ENCODE measurements around the gene OTP. TPM values are rescaled to one million over a fixed set of nuclear protein-coding genes. Genes with fewer than 3 reads are reported as not detected.

OTP gene
- total and polyA plus RNA-seq, 4 donors, result not detected

DNA sequence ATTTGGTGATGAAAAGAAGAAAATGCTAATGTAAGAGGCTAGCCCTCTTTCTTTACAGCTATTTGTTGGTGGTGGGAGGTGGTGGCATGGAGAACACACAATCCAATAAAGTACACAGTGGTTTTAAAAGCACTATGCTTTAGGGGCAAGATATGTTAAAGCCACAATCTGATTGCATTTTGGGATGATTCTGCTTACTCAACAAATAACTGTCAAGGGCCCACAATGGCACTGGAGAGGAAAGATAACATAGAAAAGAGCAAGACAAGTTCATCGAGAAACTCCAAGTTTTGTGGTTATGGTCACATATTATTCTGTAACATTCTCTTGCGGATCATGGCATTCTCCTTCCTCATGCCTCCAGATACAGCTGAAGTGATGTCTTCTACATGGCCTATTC lies 38.8 kb downstream of the OTP start:
- H3K9me3 ChIP-seq (ENCODE audit: control insufficient read depth in 4 of 4, low read length in 3 of 4), result no peaks in the 10 kb centered on the region
- TF ChIP-seq FOXA2 (IDR thresholded peaks at IDR 0.05) (no peak), NR2F2 (IDR thresholded peaks at IDR 0.05) (no peak), FOXA1 (IDR thresholded peaks at IDR 0.05) (no peak), YY1 (IDR thresholded peaks at IDR 0.05) (no peak)
- TF ChIP-seq, protein P1, sequence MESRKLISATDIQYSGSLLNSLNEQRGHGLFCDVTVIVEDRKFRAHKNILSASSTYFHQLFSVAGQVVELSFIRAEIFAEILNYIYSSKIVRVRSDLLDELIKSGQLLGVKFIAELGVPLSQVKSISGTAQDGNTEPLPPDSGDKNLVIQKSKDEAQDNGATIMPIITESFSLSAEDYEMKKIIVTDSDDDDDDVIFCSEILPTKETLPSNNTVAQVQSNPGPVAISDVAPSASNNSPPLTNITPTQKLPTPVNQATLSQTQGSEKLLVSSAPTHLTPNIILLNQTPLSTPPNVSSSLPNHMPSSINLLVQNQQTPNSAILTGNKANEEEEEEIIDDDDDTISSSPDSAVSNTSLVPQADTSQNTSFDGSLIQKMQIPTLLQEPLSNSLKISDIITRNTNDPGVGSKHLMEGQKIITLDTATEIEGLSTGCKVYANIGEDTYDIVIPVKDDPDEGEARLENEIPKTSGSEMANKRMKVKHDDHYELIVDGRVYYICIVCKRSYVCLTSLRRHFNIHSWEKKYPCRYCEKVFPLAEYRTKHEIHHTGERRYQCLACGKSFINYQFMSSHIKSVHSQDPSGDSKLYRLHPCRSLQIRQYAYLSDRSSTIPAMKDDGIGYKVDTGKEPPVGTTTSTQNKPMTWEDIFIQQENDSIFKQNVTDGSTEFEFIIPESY (IDR thresholded peaks at IDR 0.05), result no peak
- TF ChIP-seq, protein P2, sequence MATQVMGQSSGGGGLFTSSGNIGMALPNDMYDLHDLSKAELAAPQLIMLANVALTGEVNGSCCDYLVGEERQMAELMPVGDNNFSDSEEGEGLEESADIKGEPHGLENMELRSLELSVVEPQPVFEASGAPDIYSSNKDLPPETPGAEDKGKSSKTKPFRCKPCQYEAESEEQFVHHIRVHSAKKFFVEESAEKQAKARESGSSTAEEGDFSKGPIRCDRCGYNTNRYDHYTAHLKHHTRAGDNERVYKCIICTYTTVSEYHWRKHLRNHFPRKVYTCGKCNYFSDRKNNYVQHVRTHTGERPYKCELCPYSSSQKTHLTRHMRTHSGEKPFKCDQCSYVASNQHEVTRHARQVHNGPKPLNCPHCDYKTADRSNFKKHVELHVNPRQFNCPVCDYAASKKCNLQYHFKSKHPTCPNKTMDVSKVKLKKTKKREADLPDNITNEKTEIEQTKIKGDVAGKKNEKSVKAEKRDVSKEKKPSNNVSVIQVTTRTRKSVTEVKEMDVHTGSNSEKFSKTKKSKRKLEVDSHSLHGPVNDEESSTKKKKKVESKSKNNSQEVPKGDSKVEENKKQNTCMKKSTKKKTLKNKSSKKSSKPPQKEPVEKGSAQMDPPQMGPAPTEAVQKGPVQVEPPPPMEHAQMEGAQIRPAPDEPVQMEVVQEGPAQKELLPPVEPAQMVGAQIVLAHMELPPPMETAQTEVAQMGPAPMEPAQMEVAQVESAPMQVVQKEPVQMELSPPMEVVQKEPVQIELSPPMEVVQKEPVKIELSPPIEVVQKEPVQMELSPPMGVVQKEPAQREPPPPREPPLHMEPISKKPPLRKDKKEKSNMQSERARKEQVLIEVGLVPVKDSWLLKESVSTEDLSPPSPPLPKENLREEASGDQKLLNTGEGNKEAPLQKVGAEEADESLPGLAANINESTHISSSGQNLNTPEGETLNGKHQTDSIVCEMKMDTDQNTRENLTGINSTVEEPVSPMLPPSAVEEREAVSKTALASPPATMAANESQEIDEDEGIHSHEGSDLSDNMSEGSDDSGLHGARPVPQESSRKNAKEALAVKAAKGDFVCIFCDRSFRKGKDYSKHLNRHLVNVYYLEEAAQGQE (IDR thresholded peaks at IDR 0.05), result no peak
- TF ChIP-seq, protein P3, sequence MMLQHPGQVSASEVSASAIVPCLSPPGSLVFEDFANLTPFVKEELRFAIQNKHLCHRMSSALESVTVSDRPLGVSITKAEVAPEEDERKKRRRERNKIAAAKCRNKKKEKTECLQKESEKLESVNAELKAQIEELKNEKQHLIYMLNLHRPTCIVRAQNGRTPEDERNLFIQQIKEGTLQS (IDR thresholded peaks at IDR 0.05), result no peak
- H3K4me1 ChIP-seq (ENCODE audit: control insufficient read depth in 4 of 4, insufficient read depth in 4 of 4, low read length in 3 of 4), result no peaks in the 10 kb centered on the region
- WGBS, result 97% methylated on average over 2 of the region's 2 CpGs
- H3K27me3 ChIP-seq (ENCODE audit: control insufficient read depth in 4 of 4, insufficient read depth in 4 of 4, low read length in 3 of 4), result no peaks in the 10 kb centered on the region
- no peak for DNase-seq (ENCODE audit: low spot score)
- no peak overlapping the region for H3K9ac ChIP-seq (ENCODE audit: low read depth in 1 of 2, low read length in 2 of 2)
- H3K27ac ChIP-seq (ENCODE audit: low read depth in 1 of 2, low read length in 2 of 2), result no peak overlapping the region
- H3K4me3 ChIP-seq (ENCODE audit: low read depth in 1 of 3, low read length in 3 of 3), result no peak overlapping the region
- no peaks in the 10 kb centered on the region for H3K36me3 ChIP-seq (ENCODE audit: control insufficient read depth in 4 of 4, insufficient read depth in 3 of 4, low read depth in 1 of 4, low read length in 3 of 4)

DNA sequence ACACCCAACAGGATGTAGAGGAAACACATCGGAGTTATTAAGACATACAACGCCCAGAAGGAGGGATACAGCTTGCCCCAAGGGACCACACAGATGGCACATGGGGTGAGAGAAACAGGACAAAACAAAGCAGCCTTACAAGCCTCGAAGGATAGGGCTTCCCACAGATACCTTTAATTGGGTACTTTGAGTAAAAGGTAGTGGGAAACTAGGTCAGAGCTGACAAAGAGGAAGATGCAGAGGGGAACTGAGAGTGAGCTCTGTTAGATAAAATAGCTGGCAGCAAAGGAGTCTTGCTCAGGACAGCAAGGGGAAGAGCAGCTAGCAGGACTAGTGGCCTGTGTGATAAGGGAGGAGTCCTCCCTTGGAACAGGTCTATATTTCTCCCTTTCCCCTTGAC lies 48.2 kb downstream of the OTP start:
- Histone ChIP-seq H3K9ac (ENCODE audit: low read depth in 1 of 2, low read length in 2 of 2) (no peak overlapping the region), H3K27me3 (ENCODE audit: control insufficient read depth in 4 of 4, insufficient read depth in 4 of 4, low read length in 3 of 4) (peaks cover 0 to 2% (median 0%) of the 10 kb centered on the region in 4 donors), H3K4me3 (ENCODE audit: low read depth in 1 of 3, low read length in 3 of 3) (no peak overlapping the region), H3K9me3 (ENCODE audit: control insufficient read depth in 4 of 4, low read length in 3 of 4) (peaks cover 0 to 4% (median 1%) of the 10 kb centered on the region in 4 donors), H3K4me1 (ENCODE audit: control insufficient read depth in 4 of 4, insufficient read depth in 4 of 4, low read length in 3 of 4) (no peaks in the 10 kb centered on the region), H3K27ac (ENCODE audit: low read depth in 1 of 2, low read length in 2 of 2) (no peak overlapping the region), H3K36me3 (ENCODE audit: control insufficient read depth in 4 of 4, insufficient read depth in 3 of 4, low read depth in 1 of 4, low read length in 3 of 4) (no peaks in the 10 kb centered on the region)
- 72% methylated on average over 3 of the region's 3 CpGs for WGBS
- TF ChIP-seq EGR1 (IDR thresholded peaks at IDR 0.05; ENCODE audit: low read depth in 2 of 2), result no peak
- no peak for TF ChIP-seq RAD21 (IDR thresholded peaks at IDR 0.05)
- TF ChIP-seq FOXA2 (IDR thresholded peaks at IDR 0.05), result no peak
- TF ChIP-seq SP1 (IDR thresholded peaks at IDR 0.05), result no peak
- TF ChIP-seq, protein P1 (IDR thresholded peaks at IDR 0.05), result no peak
- TF ChIP-seq HNF4G (IDR thresholded peaks at IDR 0.05), result no peak
- DNase-seq (ENCODE audit: low spot score), result no peak
